K562 (cell line): Measurements from ENCODE around the gene SRPK1. TPM values are rescaled to one million over a fixed set of nuclear protein-coding genes. Genes with fewer than 3 reads are reported as not detected.

ENCODE experiments used
- ATF7 ChIP-seq: fragments of 450-650 bp; IDR thresholded peaks from 2 replicates; pipeline ENCODE4 v1.7.1; 2014; ENCODE audit warnings: mild to moderate bottlenecking, moderate library complexity
- BACH1 ChIP-seq: fragments of 200-800 bp; sonication (Bioruptor generic); IDR thresholded peaks from 2 replicates; pipeline ENCODE4 v1.6.1; 2016; ENCODE audit warnings: missing genetic modification characterization, missing compliant biosample characterization
- CBFA2T2 ChIP-seq: fragments of 450-650 bp; conservative IDR thresholded peaks from 2 replicates; pipeline ENCODE4 v1.6.1; 2017; ENCODE audit warnings: mild to moderate bottlenecking
- ESRRA ChIP-seq: fragments of 450-650 bp; IDR thresholded peaks from 2 replicates; pipeline ENCODE4 v1.6.1; 2014; ENCODE audit warnings: low read depth, mild to moderate bottlenecking, moderate library complexity, borderline replicate concordance
- KLF6 ChIP-seq: fragments of 250-450 bp; sonication (Bioruptor Pico); IDR thresholded peaks from 2 replicates; pipeline ENCODE4 v1.4.0; 2020; ENCODE audit warnings: mild to moderate bottlenecking, moderate library complexity, borderline replicate concordance
- MAFF ChIP-seq: IDR thresholded peaks from 2 replicates; pipeline ENCODE4 v1.6.1; 2012; ENCODE audit warnings: low read length, improper control_type of control experiment
- MAFG ChIP-seq: fragments of 450-650 bp; conservative IDR thresholded peaks from 2 replicates; pipeline ENCODE4 v1.6.1; 2016; ENCODE audit warnings: missing genetic modification characterization, missing compliant biosample characterization
- MAFK ChIP-seq: IDR thresholded peaks from 2 replicates; pipeline ENCODE4 v1.6.1; 2011; ENCODE audit warnings: low read length, improper control_type of control experiment
- SMARCA5 ChIP-seq: fragments of 450-650 bp; IDR thresholded peaks from 2 replicates; pipeline ENCODE4 v1.6.1; 2016
- ZNF133 ChIP-seq: fragments of 250-450 bp; sonication (Bioruptor Pico); IDR thresholded peaks from 2 replicates; pipeline ENCODE4 v1.4.0; 2020; ENCODE audit warnings: mild to moderate bottlenecking
- ZNF197 ChIP-seq: fragments of 200-800 bp; sonication (Bioruptor generic); IDR thresholded peaks from 2 replicates; pipeline ENCODE4 v1.6.1; 2016; ENCODE audit warnings: low read depth, missing genetic modification characterization, missing compliant biosample characterization
- ZNF316 ChIP-seq: fragments of 450-650 bp; IDR thresholded peaks from 2 replicates; pipeline ENCODE4 v1.6.1; 2016
- ZNF764 ChIP-seq: fragments of 250-450 bp; sonication (Bioruptor Pico); IDR thresholded peaks from 2 replicates; pipeline ENCODE4 v1.4.0; 2020; ENCODE audit warnings: low read depth, mild to moderate bottlenecking, moderate library complexity
- polyA plus RNA-seq, 8 experiments: library from polyadenylated mRNA; depleted of rRNA in 4 of 8; stranded (reverse) in 5 of 8; unstranded in 3 of 8; fragments of >200 nt; fragmentation: Nextera tagmentation in 2 of 8; fragmentation: Illumina TruSeq in 1 of 8; extraction: Ambion mirVana in 2 of 8; extraction: Trizol in 1 of 8; gene quantifications; 2 replicates each; pipeline versions ENCODE4 v1.2.1 to v1.2.3, GENCODE V29; 2011 to 2014; ENCODE audit warnings: inconsistent platforms in 1 of 8, missing spikeins in 1 of 8
- total RNA-seq, 7 experiments: library from RNA; depleted of rRNA in 6 of 7; stranded (reverse); fragments of >200 nt in 6 of 7; fragmentation: Illumina TruSeq in 2 of 7; extraction: Trizol in 2 of 7; gene quantifications; 2 replicates each; pipeline versions ENCODE4 v1.2.1 to v1.2.3, GENCODE V29; 2011 to 2021; ENCODE audit warnings: low replicate concordance in 1 of 7
- TF ChIP-seq, protein P1 (sequence below), 2 experiments: fragments of 450-650 bp; IDR thresholded peaks; 2 replicates each; pipeline ENCODE4 v1.6.1; 2016

Gene SRPK1
- total and polyA plus RNA-seq, 9 of the 15 experiments (the other 6 are each of a cell fraction or from before 2014, with no cell fraction given): 99.6 to 185 (median 159) TPM

DNA sequence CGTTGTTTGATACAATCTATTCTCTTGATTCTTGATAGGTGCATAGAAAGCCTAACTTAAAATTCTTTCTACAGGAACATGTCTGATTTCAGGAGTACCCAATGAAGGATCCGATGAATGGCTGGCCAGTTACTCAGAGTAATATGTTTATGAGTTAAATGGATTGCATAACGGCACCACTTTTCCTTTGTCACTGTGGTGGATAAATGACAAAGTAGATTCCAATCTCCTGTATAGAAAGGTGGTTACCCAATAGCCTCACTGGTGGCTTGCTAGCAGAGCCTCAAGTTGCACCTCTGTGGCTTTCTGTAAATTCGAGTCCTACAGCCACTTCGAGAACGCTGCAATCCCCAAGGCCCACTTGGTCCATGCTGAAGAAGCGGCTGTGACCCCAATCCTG, 87.4 kb downstream of the SRPK1 start (continued):
- TF ChIP-seq ZNF764 (CRISPR knock-in tag): no peak
- peak; percentile 81 for TF ChIP-seq MAFK
- TF ChIP-seq, protein P1, sequence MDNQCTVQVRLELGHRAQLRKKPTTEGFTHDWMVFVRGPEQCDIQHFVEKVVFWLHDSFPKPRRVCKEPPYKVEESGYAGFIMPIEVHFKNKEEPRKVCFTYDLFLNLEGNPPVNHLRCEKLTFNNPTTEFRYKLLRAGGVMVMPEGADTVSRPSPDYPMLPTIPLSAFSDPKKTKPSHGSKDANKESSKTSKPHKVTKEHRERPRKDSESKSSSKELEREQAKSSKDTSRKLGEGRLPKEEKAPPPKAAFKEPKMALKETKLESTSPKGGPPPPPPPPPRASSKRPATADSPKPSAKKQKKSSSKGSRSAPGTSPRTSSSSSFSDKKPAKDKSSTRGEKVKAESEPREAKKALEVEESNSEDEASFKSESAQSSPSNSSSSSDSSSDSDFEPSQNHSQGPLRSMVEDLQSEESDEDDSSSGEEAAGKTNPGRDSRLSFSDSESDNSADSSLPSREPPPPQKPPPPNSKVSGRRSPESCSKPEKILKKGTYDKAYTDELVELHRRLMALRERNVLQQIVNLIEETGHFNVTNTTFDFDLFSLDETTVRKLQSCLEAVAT (IDR thresholded peaks at IDR 0.05): peak in 1 of 2 experiments; percentile 60; a peak in 1 of 4 replicates
- TF ChIP-seq KLF6 (CRISPR knock-in tag): no peak
- no peak for TF ChIP-seq CBFA2T2
- TF ChIP-seq ZNF316: peak; percentile 65; the same call in 1 of the 2 replicates
- TF ChIP-seq ATF7: peak; percentile 19; the same call in 1 of the 2 replicates
- peak; percentile 79; the same call in 1 of the 2 replicates for TF ChIP-seq ESRRA
- TF ChIP-seq ZNF133 (CRISPR knock-in tag): no peak
- peak; percentile 76 for TF ChIP-seq BACH1 (tag)
- peak; percentile 90; the same call in 1 of the 2 replicates for TF ChIP-seq MAFF
- TF ChIP-seq SMARCA5: no peak
- TF ChIP-seq ZNF197 (CRISPR knock-in tag): no peak
- TF ChIP-seq MAFG (tag): peak; percentile 91
